ENCODE data around the gene HES5.

GRCh38 chr1:2522230-2522629 lies 7.8 kb downstream of the HES5 start:
- no peak for TF ChIP-seq CTCF (IDR thresholded peaks at IDR 0.05)
- no peak for TF ChIP-seq POLR2A (IDR thresholded peaks at IDR 0.05; ENCODE audit: low read length)
- TF ChIP-seq ZFP36 (IDR thresholded peaks at IDR 0.05; ENCODE audit: borderline replicate concordance, partially characterized antibody) = no peak
- TF ChIP-seq CEBPB (IDR thresholded peaks at IDR 0.05) = no peak
